Ovary (tissue), 9 donors: ENCODE results near the gene UQCC2. TPM values are rescaled to one million over a fixed set of nuclear protein-coding genes. Genes with fewer than 3 reads are reported as not detected.

ENCODE experiments used
- DNase-seq, 5 donors: peaks; one replicate each; pipeline ENCODE4 v3.0.0-alpha.2; 2019 to 2020
- H3K27ac ChIP-seq, 2 donors: fragments of 200-600 bp; one replicate each; pipeline versions ENCODE4 v1.5.1 to v1.8.0; 2019 to 2022
- H3K27me3 ChIP-seq: fragments of 200-600 bp; one replicate; pipeline ENCODE4 v1.8.0; 2022
- H3K36me3 ChIP-seq: fragments of 200-600 bp; sonication (generic); one replicate; pipeline ENCODE4 v1.5.1; 2019
- H3K4me1 ChIP-seq: one replicate; pipeline ENCODE4 v1.8.1; 2013; ENCODE audit warnings: mild to moderate bottlenecking, moderate library complexity; ENCODE audit not compliant: insufficient read depth
- H3K4me3 ChIP-seq: fragments of 200-600 bp; sonication (generic); one replicate; pipeline ENCODE4 v1.5.1; 2017
- H3K9me3 ChIP-seq, 2 donors: fragments of 200-600 bp in 1 of 2; sonication (generic) in 1 of 2; one replicate each; pipeline versions ENCODE4 v1.5.1 to v1.8.1; 2013 to 2019; ENCODE audit warnings: mild to moderate bottlenecking in 1 of 2, moderate library complexity in 1 of 2
- EP300 ChIP-seq: sonication (generic); formaldehyde crosslinking; IDR thresholded peaks from one replicate; pipeline ENCODE4 v1.6.1; 2017; ENCODE audit warnings: antibody characterized with exemption
- POLR2A ChIP-seq: fragments of 450-650 bp; IDR thresholded peaks from one replicate; pipeline ENCODE4 v1.6.1; 2017; ENCODE audit warnings: antibody characterized with exemption, mild to moderate bottlenecking, moderate library complexity
- WGBS, 3 donors: extraction: QIAGEN DNeasy Blood & Tissue Kit in 1 of 3; methylation state at CpG; one replicate each; pipeline versions ENCODE4 v1.1.5 to v1.1.7; 2013 to 2017; 5-methylcytosine and 5-hydroxymethylcytosine counted together
- intact Hi-C, 4 donors: fragments of 100-400 bp; cut with DNase I; formaldehyde crosslinking; loops; one replicate each; pipeline versions ENCODE4 v1.11.0 to v1.15.1; 2022 to 2023
- polyA plus RNA-seq, 2 donors: library from polyadenylated mRNA; stranded (reverse); fragments of 200-250 nt in 1 of 2; fragments of 350-450 nt in 1 of 2; fragmentation: Illumina TruSeq in 1 of 2; extraction: RNeasy Lipid Tissue Mini Kit (QIAGEN cat#74804) in 1 of 2; gene quantifications; one replicate each; pipeline ENCODE4 v1.2.3, GENCODE V29; 2013 to 2014
- total RNA-seq, 7 donors: library from RNA; depleted of rRNA in 2 of 7; stranded (reverse); fragments of >200 nt in 2 of 7; fragmentation: NEBNext Ultra II Directional in 3 of 7; extraction: Animal tissue kit (Norgen Biotek cat#: 25700) in 3 of 7; gene quantifications; one replicate each; pipeline versions ENCODE4 v1.1.0 to v1.2.4, GENCODE V29; 2016 to 2023
- TF ChIP-seq, protein P1 (sequence below), 3 donors: fragments of 450-650 bp in 2 of 3; fragments of 200-600 bp in 1 of 3; IDR thresholded peaks; one replicate each; pipeline versions ENCODE4 v1.5.1 to v1.8.0; 2016 to 2022; ENCODE audit warnings: antibody characterized with exemption in 3 of 3, mild to moderate bottlenecking in 1 of 3
- donor health status: DM: no; HTN: no; CAD: no; lungs with moderate emphysema.
- donor health status: DM: no; HTN: no; CAD: no.
- donor health status: Bipolar disorder and iron deficiency.
- donor health status: DM: yes; HTN: yes; CAD: no.
- donor health status: DM: no; HTN: no; CAD: no.
- donor health status: DM: yes; HTN: yes; CAD: no.

The UQCC2 gene
- total and polyA plus RNA-seq, 9 donors, result 9.1 to 65.2 (median 38.0) TPM

DNA sequence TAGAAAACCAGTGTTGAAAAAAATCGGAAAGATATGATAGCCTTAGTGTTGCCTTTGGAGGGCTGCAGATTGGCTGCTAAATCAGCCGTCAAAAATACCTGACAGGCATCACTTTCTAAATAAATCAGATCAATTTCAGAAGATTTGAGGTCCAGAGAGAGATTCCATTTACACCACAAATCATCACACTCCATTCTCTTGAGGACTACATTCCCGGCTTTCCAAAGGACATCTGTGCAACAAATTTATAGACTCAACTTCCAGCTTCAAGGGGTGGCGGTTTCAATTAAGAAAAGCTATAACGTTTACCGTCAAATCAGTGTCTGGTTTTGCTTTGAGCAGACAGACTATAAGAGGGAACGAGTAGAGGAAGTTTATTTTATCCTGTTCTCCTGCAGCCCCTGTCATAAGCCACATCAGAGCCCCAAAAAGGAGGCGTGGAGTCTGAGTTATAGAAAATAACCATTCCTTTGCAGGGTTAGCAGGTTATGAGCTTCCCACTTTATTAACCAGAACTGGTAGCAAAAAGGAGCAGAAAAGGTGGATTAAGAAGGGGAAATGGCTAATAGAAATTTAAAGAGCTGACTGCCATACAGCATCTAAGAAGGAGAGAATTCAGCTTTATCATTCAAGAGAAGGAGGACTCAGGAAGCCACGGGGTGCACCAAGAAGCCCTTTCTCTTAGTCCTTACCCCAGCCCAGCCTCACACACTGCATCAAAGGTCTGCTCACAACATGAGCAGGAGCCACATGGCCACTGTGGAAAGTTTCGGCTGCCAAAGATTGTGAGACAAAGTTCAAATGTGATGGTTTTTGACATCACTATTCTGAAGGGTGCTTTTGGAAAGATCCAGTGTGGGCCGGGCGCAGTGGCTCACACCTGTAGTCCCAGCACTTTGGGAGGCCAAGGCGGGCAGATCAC lies 12.9 kb upstream of the UQCC2 start:
- Histone ChIP-seq H3K9me3 (no peaks in the 10 kb centered on the region), H3K27ac (no peak overlapping the region)
- TF ChIP-seq EP300 (no peak), POLR2A (no peak)
- TF ChIP-seq, protein P1, sequence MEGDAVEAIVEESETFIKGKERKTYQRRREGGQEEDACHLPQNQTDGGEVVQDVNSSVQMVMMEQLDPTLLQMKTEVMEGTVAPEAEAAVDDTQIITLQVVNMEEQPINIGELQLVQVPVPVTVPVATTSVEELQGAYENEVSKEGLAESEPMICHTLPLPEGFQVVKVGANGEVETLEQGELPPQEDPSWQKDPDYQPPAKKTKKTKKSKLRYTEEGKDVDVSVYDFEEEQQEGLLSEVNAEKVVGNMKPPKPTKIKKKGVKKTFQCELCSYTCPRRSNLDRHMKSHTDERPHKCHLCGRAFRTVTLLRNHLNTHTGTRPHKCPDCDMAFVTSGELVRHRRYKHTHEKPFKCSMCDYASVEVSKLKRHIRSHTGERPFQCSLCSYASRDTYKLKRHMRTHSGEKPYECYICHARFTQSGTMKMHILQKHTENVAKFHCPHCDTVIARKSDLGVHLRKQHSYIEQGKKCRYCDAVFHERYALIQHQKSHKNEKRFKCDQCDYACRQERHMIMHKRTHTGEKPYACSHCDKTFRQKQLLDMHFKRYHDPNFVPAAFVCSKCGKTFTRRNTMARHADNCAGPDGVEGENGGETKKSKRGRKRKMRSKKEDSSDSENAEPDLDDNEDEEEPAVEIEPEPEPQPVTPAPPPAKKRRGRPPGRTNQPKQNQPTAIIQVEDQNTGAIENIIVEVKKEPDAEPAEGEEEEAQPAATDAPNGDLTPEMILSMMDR (IDR thresholded peaks at IDR 0.05), result no peak

DNA sequence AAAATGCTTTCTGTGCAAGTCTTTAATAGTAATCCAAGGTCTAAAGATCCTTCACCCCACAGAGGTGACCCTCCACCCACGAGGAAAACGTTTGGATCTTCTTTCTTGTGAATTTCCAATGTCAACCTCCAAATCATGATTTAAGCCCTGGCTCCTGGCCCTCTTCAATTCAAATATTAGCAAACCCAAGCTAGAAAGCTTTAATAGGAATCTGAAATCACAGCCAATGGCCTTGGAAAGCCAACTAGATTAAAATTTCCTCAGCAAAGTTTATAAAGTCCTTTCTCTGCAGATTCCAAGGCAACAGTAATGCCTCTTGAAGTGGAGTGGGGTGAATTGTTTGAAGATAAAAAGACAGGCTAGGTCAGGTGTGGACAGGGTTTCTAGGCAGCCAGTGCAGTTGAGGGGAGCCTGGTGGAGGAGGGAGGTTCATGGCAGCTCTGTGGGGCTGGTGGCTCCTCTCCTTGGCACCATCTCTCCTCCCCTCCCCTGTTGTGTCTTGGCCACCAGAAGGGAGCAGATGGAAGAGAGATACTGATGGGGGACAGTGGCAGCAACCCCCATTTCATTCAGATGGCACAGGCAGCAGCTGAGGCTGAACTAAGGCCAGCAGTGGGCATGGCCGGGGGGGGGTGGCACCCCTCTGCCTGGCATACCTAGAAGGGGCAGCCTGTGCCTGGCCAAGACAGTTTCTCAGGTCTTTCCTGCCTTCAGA lies 12.0 kb upstream of the UQCC2 start:
- no peak overlapping the region for H3K27ac ChIP-seq
- no peaks in the 10 kb centered on the region for H3K27me3 ChIP-seq
- WGBS, 3 donors, result 20 to 29% (median 27%) methylated on average over 3 of the region's 3 CpGs
- intact Hi-C loops, result no loop called here
- no peak overlapping the region for H3K4me3 ChIP-seq
- H3K9me3 ChIP-seq, result no peaks in the 10 kb centered on the region
- peaks cover 4% of the 10 kb centered on the region for H3K4me1 ChIP-seq
- H3K36me3 ChIP-seq, result no peaks in the 10 kb centered on the region
- no peak for DNase-seq
- TF ChIP-seq, protein P1 (IDR thresholded peaks at IDR 0.05), result no peak
- no peak for TF ChIP-seq EP300
- no peak for TF ChIP-seq POLR2A

More for the DNA sequence above, 12.9 kb upstream of the UQCC2 start:
- Histone ChIP-seq H3K4me1 (peaks cover 4% of the 10 kb centered on the region), H3K36me3 (no peaks in the 10 kb centered on the region), H3K4me3 (no peak overlapping the region), H3K27me3 (no peaks in the 10 kb centered on the region)
- WGBS, 3 donors, result 63 to 70% (median 65%) methylated on average over 13 of the region's 13 CpGs
- no peak for DNase-seq
- intact Hi-C loops, result no loop called here

DNA sequence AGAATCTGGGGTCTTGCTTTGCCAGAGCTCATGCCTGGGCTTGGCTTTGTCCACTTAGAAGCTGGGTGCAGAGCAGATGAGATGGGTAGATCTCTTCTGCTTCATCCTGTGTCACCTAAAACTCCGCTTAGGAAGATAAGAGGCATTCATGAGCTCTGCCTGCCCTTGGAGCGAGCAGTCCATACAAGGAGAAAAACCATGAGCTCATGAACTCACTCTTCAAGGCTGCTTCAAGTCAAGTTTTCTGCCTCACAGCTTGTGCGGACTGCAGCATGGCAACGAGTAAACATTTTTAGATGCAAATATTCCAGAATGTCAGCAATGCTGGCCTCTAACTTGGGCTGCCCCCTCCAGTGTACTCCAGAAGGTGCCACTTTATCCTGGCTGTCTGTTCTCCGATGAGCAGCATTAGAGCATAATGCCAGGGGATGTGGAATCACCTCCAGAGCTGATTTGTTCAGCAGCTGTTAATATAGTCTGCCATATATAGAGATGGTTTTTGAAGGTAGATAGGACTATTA lies 10.7 kb upstream of the UQCC2 start:
- no peaks in the 10 kb centered on the region for H3K36me3 ChIP-seq
- no peak overlapping the region for H3K4me3 ChIP-seq
- H3K27me3 ChIP-seq, result no peaks in the 10 kb centered on the region
- TF ChIP-seq EP300 (no peak), POLR2A (no peak)
- TF ChIP-seq, protein P1 (IDR thresholded peaks at IDR 0.05), result no peak
- H3K27ac ChIP-seq, result no peak overlapping the region
- DNase-seq, result no peak
- H3K9me3 ChIP-seq, result no peaks in the 10 kb centered on the region
- intact Hi-C loops, result no loop called here
- 77 to 94% (median 82%) methylated on average over 5 of the region's 5 CpGs for WGBS, 3 donors
- H3K4me1 ChIP-seq, result peaks cover 4% of the 10 kb centered on the region

DNA sequence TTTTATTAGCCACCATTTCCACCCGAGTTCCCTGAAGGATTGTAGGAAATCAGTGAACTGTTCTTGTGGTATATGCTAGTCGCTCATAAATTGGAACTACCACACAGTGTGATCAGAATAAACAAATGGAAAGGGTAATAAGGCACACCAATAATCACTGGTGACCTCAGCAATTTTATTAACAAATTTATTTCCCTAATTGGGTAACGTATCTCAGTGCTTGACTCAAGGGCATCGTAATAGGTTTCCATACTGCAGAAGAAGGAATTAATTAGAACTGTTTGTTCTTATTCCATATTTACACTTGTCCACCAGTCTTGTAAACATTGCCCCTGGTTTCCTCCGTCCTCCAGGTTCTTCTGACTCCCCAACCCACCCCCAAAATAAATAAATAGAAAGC lies 10.0 kb upstream of the UQCC2 start:
- Histone ChIP-seq H3K27ac (no peak overlapping the region), H3K9me3 (no peaks in the 10 kb centered on the region), H3K4me1 (peaks cover 4% of the 10 kb centered on the region), H3K27me3 (no peaks in the 10 kb centered on the region), H3K36me3 (no peaks in the 10 kb centered on the region), H3K4me3 (no peak overlapping the region)
- WGBS, 3 donors, result 57 to 85% (median 71%) methylated on average over 5 of the region's 5 CpGs
- DNase-seq, result no peak
- intact Hi-C loops, result no loop called here
- TF ChIP-seq, protein P1 (IDR thresholded peaks at IDR 0.05), result no peak
- TF ChIP-seq EP300 (no peak), POLR2A (no peak)
